Motor neuron (in vitro differentiated cells): ENCODE data around the gene EFNA2. TPM values are rescaled to one million over a fixed set of nuclear protein-coding genes. Genes with fewer than 3 reads are reported as not detected.
"Not testable (repeated sequence)": the region's sequence is repeated elsewhere in the genome, so short reads cannot be mapped to it uniquely, and the experiment has no call there.

Experiments used
- ATAC-seq, 8 experiments: fragments of 200-7000 bp; cut with Tn5 transposase; replicated peaks in 6 of 8; 2 replicates each; pipeline ENCODE4 v1.8.0; 2021; ENCODE audit warnings: mild to moderate bottlenecking in 8 of 8, moderate library complexity in 8 of 8
- H3K27ac ChIP-seq, 2 donors: fragments of 250-450 bp; sonication (Bioruptor Pico); 2 replicates each; pipeline ENCODE4 v1.9.0; 2021; ENCODE audit warnings: antibody characterized with exemption in 2 of 2, mild to moderate bottlenecking in 2 of 2, moderate library complexity in 1 of 2
- H3K4me1 ChIP-seq, 2 donors: fragments of 250-450 bp; sonication (Bioruptor Pico); replicated peaks in 1 of 2; 2 replicates each; pipeline ENCODE4 v1.6.1; 2021; ENCODE audit warnings: antibody characterized with exemption in 2 of 2, mild to moderate bottlenecking in 2 of 2, moderate library complexity in 1 of 2
- H3K4me3 ChIP-seq, 5 donors: fragments of 250-450 bp; sonication (Bioruptor Pico); 2 replicates each; pipeline ENCODE4 v1.9.0; 2021; ENCODE audit warnings: antibody characterized with exemption in 5 of 5, mild to moderate bottlenecking in 5 of 5, moderate library complexity in 4 of 5
- WGBS, 10 experiments: fragments of 450-650 bp; shearing (Covaris generic); methylation state at CpG; one replicate each; pipeline ENCODE4 v1.0.0; 2022; 5-methylcytosine and 5-hydroxymethylcytosine counted together
- in situ Hi-C, 9 experiments: fragments of 400-800 bp; cut with MboI; loops; one replicate each; pipeline ENCODE4 v1.15.0; 2021; ENCODE audit warnings: low sequenced_read_pairs in 9 of 9, low pct_unique_long_range_greater_than_20kb in 2 of 9; ENCODE audit not compliant: unreplicated experiment in 9 of 9
- total RNA-seq, 8 experiments: library from RNA; unstranded; fragments of 300-600 nt; gene quantifications; 2 replicates each; pipeline versions ENCODE4 v1.2.3 to v1.2.4, GENCODE V29; 2022

Gene EFNA2
- total RNA-seq, 8 experiments from 2014 or later = 2.4 to 9.2 (median 4.5) TPM; not detected in 3

- in situ Hi-C loops = no loop called here
- peaks cover 31 to 37% of the 10 kb centered on the region in 2 donors for H3K4me1 ChIP-seq
- WGBS, 10 experiments = 65 to 95% (median 89%) methylated on average over 3 to 4 of the region's 16 CpGs; no CpG with 5 or more reads in 1 of the 10 experiments
- ATAC-seq = no peak
- H3K4me3 ChIP-seq = no peak overlapping the region
- no peak overlapping the region for H3K27ac ChIP-seq
These were observed 36.7 kb downstream of the EFNA2 start for GRCh38 chr19:1322198-1322981.

- ATAC-seq = no peak
- Histone ChIP-seq H3K4me3 (peak overlapping the region; percentile 22 to 44 (median 35)), H3K27ac (peak overlapping the region in 1 of 2 donors; percentile 85), H3K4me1 (peaks cover 20 to 27% of the 10 kb centered on the region in 2 donors)
- in situ Hi-C loops = no loop called here
- WGBS, 10 experiments = 67 to 100% (median 85%) methylated on average over 2 to 6 of the region's 12 CpGs; no CpG with 5 or more reads in 2 of the 10 experiments
These were observed 38.7 kb downstream of the EFNA2 start for GRCh38 chr19:1324249-1324805.

- Histone ChIP-seq H3K4me1 (peaks cover 16 to 24% of the 10 kb centered on the region in 2 donors), H3K27ac (peak overlapping the region; percentile 73 to 85), H3K4me3 (peak overlapping the region; percentile 22 to 44 (median 35))
- 0% methylated on average over 1 to 12 of the region's 66 CpGs; no CpG with 5 or more reads in 8 of the 10 experiments for WGBS, 10 experiments
- in situ Hi-C loops = no loop called here
- ATAC-seq = peak; percentile 80 to 99 (median 87)
These were observed 39.3 kb downstream of the EFNA2 start for GRCh38 chr19:1324806-1325567.

DNA sequence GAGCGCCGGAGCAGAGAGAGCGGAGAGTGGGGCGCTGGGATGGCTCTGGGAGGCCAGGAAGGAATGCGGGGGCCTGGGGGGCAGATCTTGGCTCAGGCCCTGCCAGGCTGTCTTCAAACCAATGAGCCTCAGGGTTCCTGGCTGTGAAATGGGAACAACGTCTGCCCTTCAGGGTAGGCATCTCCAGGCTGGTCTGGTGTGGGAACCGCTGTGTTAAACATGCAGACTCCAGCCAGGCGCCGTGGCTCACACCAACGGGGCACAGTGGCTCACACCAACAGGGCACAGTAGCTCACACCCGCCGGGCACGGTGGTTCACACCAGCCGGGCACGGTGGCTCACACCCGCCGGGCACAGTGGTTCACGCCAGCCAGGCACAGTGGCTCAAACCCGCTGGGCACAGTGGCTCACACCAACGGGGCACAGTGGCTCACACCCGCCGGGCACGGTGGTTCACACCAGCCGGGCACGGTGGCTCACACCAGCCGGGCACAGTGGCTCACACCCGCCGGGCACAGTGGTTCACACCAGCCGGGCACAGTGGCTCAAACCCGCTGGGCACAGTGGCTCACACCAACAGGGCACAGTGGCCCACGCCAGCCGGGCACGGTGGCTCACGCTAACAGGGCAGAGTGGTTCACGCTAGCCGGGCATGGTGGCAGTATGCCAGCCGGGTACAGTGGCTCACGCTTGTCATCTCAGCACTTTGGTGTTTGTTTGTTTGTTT is 40.1 kb downstream of the EFNA2 start:
- Histone ChIP-seq H3K4me3 (peak overlapping the region; percentile 22 to 44 (median 35)), H3K27ac (peak overlapping the region; percentile 73 to 85)
- WGBS, 10 experiments = 89 to 100% (median 95%) methylated on average over 2 to 11 of the region's 38 CpGs; no CpG with 5 or more reads in 6 of the 10 experiments

GRCh38 chr19:1327125-1327524 is 41.5 kb downstream of the EFNA2 start:
- H3K4me1 ChIP-seq = peaks cover 25 to 37% of the 10 kb centered on the region in 2 donors
- H3K27ac ChIP-seq = no peak overlapping the region
- in situ Hi-C loops = no loop called here
- no peak for ATAC-seq
- WGBS, 10 experiments = 56 to 92% (median 75%) methylated on average over 2 to 7 of the region's 14 CpGs; no CpG with 5 or more reads in 5 of the 10 experiments
- no peak overlapping the region for H3K4me3 ChIP-seq

More for the DNA sequence above, 40.1 kb downstream of the EFNA2 start:
- peaks cover 16 to 24% of the 10 kb centered on the region in 2 donors for H3K4me1 ChIP-seq
- in situ Hi-C loops = no loop called here
- ATAC-seq = no peak

DNA sequence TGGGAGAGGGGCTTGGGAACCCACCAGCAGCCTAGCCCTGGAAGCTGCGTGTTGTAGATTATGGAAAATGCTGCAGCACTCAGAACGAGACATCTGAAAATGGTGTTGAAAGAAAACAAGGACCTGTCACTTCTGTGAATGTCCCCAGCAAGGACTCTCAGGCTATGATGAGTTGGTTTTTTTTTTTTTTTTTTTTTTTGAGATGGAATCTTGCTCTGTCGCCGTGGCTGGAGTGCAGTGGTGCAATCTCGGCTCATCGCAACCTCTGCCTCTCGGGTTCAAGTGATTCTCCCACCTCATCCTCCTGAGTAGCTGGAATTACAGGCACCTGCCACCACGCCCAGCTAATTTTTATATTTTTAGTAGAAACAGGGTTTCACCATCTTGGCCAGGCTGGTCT is 46.5 kb downstream of the EFNA2 start:
- peak overlapping the region; percentile 69 to 71 for H3K27ac ChIP-seq
- ATAC-seq = peak in 3 of 8 experiments; percentile 1 to 14 (median 2)
- H3K4me1 ChIP-seq = peaks cover 18 to 30% of the 10 kb centered on the region in 2 donors
- in situ Hi-C loops, H3K4me3 ChIP-seq: not testable (repeated sequence)
- 58 to 87% (median 69%) methylated on average over 4 to 5 of the region's 8 CpGs; no CpG with 5 or more reads in 6 of the 10 experiments for WGBS, 10 experiments

DNA sequence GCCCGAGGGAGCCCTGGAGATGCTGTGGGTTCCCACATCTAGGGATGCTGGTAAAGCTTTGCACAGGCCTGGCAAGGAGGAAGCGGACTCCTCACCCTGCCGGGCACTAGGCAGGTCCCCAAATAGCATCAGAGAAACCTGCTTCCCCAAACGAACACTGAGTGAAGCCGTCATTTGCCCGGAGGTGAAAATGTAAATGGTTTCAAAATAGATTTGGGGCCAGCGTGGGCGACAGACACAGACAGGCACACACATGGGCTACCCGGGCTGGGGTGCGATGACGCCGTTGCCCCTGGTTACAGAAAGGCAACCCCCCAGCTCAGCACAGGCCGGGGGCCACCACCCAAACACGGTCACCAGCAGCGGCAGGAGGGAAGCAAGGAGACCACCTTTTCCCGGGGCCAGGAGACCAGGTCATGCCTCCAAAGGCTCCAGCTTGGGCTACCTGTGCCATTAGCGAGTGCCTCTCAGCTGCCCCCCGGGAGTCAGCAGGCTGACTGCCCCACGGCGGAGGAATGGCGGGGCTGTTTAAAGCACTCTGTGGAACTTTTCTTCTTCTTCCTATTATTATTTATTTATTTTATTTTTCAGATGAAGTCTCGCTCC is 50.5 kb downstream of the EFNA2 start:
- Histone ChIP-seq H3K4me1 (peaks cover 12 to 30% of the 10 kb centered on the region in 2 donors), H3K27ac (no peak overlapping the region), H3K4me3 (no peak overlapping the region)
- in situ Hi-C loops = no loop called here
- WGBS, 10 experiments = 80 to 100% (median 98%) methylated on average over 1 to 7 of the region's 22 CpGs; no CpG with 5 or more reads in 5 of the 10 experiments
- no peak for ATAC-seq

DNA sequence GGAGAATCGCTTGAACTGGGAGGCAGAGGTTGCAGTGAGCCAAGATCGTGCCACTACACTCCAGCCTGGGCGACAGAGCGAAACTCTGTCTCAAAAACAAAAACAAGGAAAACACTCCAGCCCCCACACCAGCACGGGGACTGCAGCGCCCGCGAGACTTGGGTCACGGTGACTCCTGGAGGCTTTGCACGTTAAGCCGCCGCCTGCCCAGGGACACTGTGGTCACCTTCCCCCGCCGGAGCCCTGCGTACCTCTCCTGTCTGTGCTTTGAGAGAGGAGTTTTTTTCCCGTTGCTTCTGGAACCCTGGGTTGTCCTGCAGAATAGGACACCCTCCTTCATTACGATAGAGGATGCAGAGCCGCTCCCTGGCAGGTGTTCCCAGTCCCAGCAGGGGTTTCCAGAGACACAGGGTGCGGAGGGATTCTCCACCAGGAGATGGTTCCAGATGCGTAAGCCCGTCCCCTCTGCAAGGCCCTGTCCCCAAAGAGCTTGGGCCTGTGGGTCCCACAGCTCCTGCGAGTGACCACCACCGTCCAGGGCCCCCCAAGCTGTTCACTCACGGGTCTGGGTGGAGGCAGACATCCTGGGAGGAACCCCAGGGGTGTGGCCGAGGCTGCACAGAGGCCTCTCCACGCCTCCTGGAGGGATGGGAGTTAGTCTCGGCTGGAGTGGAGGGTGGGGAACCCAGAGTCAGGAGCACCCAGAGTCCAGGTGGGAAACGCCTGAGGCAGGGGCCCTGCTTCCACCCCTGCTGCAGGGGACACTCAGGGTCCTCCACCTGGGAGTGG is 55.2 kb downstream of the EFNA2 start:
- ATAC-seq = peak in 6 of 8 experiments; percentile 16 to 79 (median 25)
- H3K27ac ChIP-seq = no peak overlapping the region
- WGBS, 10 experiments = 0 to 100% (median 82%) methylated on average over 1 to 12 of the region's 28 CpGs; no CpG with 5 or more reads in 5 of the 10 experiments
- no peak overlapping the region for H3K4me3 ChIP-seq
- H3K4me1 ChIP-seq = no peaks in the 10 kb centered on the region
- in situ Hi-C loops = no loop called here

DNA sequence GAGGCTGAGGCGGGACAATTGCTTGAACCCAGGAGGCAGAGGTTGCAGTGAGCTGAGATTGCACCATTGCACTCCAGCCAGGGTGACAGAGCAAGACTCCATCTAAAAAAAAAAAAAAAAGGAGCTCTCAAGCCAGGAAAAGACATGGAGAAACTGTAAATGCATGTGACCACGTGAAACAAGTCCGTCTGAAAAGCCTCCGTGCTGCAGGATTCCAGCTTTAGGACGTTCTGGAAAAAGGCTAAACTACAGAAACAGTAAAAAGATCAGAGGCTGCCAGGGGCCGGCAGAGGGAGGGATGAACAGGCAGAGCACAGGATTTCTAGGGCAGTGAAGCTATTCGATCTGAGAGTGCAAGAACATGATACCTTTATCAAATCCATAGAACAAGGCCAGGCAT is 57.4 kb downstream of the EFNA2 start:
- peak in 4 of 8 experiments; percentile 31 to 63 (median 44) for ATAC-seq
- no peak overlapping the region for H3K4me3 ChIP-seq
- no peak overlapping the region for H3K27ac ChIP-seq
- 0 to 65% (median 40%) methylated on average over 1 to 7 of the region's 7 CpGs for WGBS, 10 experiments
- no peaks in the 10 kb centered on the region for H3K4me1 ChIP-seq
- in situ Hi-C loops = no loop called here

GRCh38 chr19:1349211-1349610 is 63.5 kb downstream of the EFNA2 start:
- H3K4me1 ChIP-seq = peaks cover 23 to 29% of the 10 kb centered on the region in 2 donors
- no peak overlapping the region for H3K27ac ChIP-seq
- ATAC-seq = no peak
- H3K4me3 ChIP-seq = no peak overlapping the region
- WGBS, 10 experiments = 60 to 95% (median 86%) methylated on average over 1 to 13 of the region's 18 CpGs; no CpG with 5 or more reads in 3 of the 10 experiments
- in situ Hi-C loops = no loop called here

DNA sequence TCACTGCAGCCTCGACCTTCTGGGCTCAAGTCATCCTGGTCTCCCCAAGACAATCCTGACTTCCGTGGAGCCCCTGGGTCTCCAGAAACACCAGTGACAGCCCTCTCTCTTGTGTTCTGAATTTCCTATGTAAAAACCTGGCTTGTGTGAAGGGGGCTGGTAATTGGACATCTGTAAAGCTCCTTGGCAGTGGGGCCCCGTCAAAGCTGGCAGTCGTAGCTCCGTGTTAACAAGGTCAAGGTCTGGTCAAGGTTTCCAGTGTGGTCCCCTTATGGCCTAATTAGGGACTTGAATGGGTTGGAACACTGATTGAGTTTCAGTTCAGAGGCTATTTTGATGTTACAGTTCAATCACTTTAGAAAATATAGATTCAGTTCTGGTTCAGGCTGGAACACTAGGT is 65.2 kb downstream of the EFNA2 start:
- in situ Hi-C loops = no loop called here
- 0 to 80% (median 42%) methylated on average over 1 to 4 of the region's 5 CpGs; no CpG with 5 or more reads in 4 of the 10 experiments for WGBS, 10 experiments
- Histone ChIP-seq H3K4me3 (no peak overlapping the region), H3K27ac (peak overlapping the region; percentile 68 to 88), H3K4me1 (peaks cover 24 to 29% of the 10 kb centered on the region in 2 donors)
- no peak for ATAC-seq
